Stimulated activated CD8-positive, alpha-beta memory T cell treated with anti-CD3 and anti-CD28 coated beads, Interleukin-7, amount 100 ng/mL, for 4 hours (primary cell): ENCODE results near the gene SSX2.
"Not testable (repeated sequence)": the region's sequence is repeated elsewhere in the genome, so short reads cannot be mapped to it uniquely, and the experiment has no call there.

Experiments
- DNase-seq, 2 donors: peaks; one replicate each; pipeline ENCODE4 v3.0.0-alpha.2; 2020; ENCODE audit warnings: low read depth in 2 of 2

SSX2 gene, protein sequence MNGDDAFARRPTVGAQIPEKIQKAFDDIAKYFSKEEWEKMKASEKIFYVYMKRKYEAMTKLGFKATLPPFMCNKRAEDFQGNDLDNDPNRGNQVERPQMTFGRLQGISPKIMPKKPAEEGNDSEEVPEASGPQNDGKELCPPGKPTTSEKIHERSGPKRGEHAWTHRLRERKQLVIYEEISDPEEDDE

GRCh38 chrX:52707078-52707477 lies at the start of gene SSX2:
SSX2 (minus strand) TSS chrX:52707178; CDS start chrX:52705749, 1,429 bp downstream.
- DNase-seq = not testable (repeated sequence)

GRCh38 chrX:52750952-52751351 lies 44.0 kb upstream of the SSX2 start, which contains the start of gene SSX2B:
SSX2B (plus strand) TSS chrX:52751252; CDS start chrX:52752681, 1,429 bp downstream.
- DNase-seq = not testable (repeated sequence)

GRCh38 chrX:52692034-52692433 lies 14.9 kb downstream of the SSX2 start:
- not testable (repeated sequence) for DNase-seq

- not testable (repeated sequence) for DNase-seq
Observed at GRCh38 chrX:52662218-52662617, 44.8 kb downstream of the SSX2 start.

GRCh38 chrX:52655475-52655874 lies 51.5 kb downstream of the SSX2 start:
- not testable (repeated sequence) for DNase-seq

- DNase-seq = not testable (repeated sequence)
Observed at GRCh38 chrX:52654800-52655199, 52.2 kb downstream of the SSX2 start, which contains the start of gene SSX7. SSX7 (minus strand) TSS chrX:52654900; CDS start chrX:52653472, 1,428 bp downstream.

DNA sequence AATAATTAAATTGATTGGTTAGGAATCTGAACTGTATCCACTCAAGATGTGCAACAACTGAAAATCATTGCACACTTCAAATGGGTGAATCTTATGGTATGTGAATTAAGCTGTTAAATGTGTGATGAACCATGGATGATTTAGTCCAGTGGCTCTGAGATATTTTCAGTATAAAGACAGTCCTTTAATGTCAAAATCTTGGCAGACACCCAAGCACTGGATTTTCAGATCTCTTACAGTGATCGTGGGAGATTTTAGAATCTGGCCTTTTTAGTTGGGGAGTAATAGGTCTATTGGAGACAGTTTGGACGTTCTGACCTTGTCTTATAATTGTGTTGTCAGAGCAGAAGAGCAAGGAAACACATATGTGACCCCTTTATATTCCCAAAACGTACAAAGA lies 56.3 kb downstream of the SSX2 start:
- not testable (repeated sequence) for DNase-seq

GRCh38 chrX:52648956-52649355 lies 58.0 kb downstream of the SSX2 start:
- DNase-seq = not testable (repeated sequence)
